Measurements from ENCODE around the gene BCAS1. TPM values are rescaled to one million over a fixed set of nuclear protein-coding genes. Genes with fewer than 3 reads are reported as not detected.

The BCAS1 gene
- total RNA-seq, 1 experiment from 2014 or later: 0.17 TPM

DNA sequence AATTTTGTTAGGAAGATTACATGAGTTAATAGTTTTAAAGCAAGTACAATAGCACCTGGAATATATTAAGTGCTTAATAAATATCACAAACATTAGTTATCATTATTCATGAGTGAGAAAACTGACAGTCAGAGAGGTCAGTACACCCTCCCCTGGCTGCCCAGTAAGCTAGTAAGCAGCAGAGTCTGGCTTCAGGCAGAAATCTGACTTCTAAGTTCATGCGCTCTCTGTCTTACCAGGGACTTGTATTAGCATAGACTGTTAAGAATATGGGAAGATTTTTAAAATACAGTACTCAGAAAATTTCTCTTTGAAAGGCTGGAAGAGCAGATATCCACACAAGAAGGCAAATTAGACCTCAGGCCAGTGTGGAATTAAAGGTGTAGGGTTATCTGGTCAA is 40.8 kb downstream of the BCAS1 start:
- ATAC-seq (no peak), DNase-seq (ENCODE audit: low read depth, low spot score) (no peak)
- POLR2A ChIA-PET: no interaction called here
- no peaks in the 10 kb centered on the region for H3K4me1 ChIP-seq (ENCODE audit: control insufficient read depth in 1 of 2, insufficient read depth in 2 of 2, low read length in 2 of 2)
- H3K9ac ChIP-seq (ENCODE audit: low read length): no peak overlapping the region
- no peaks in the 10 kb centered on the region for H3K9me2 ChIP-seq (ENCODE audit: insufficient read depth)
- no peak for TF ChIP-seq CBX3 (IDR thresholded peaks at IDR 0.05; ENCODE audit: low read depth)
- no peak for TF ChIP-seq SIN3A (IDR thresholded peaks at IDR 0.05; ENCODE audit: low read depth)
- no peak for TF ChIP-seq CEBPB (IDR thresholded peaks at IDR 0.05; ENCODE audit: low read depth)
- TF ChIP-seq POLR2A (IDR thresholded peaks at IDR 0.05; ENCODE audit: borderline replicate concordance, extremely low read depth, insufficient read depth, insufficient read length): no peak
- TF ChIP-seq TCF7L2 (IDR thresholded peaks at IDR 0.05; ENCODE audit: borderline replicate concordance, extremely low read depth, insufficient read depth, insufficient read length): no peak
- TF ChIP-seq ZFX (IDR thresholded peaks at IDR 0.05): no peak
- TF ChIP-seq FOSL1 (IDR thresholded peaks at IDR 0.05; ENCODE audit: low read depth): no peak
- TF ChIP-seq RAD21 (IDR thresholded peaks at IDR 0.05; ENCODE audit: low read depth): no peak
- H3K79me2 ChIP-seq (ENCODE audit: insufficient read depth, low read length): no peaks in the 10 kb centered on the region
- no TSS peak for BruUV-seq (replicated peaks)
- CTCF ChIA-PET: no interaction called here
- H4K20me1 ChIP-seq (ENCODE audit: insufficient read depth): no peaks in the 10 kb centered on the region
- no peak overlapping the region for H2AFZ ChIP-seq (ENCODE audit: low read depth, low read length, poor library complexity, severe bottlenecking)
- H3K27ac ChIP-seq (ENCODE audit: low read depth, low read length): no peak overlapping the region
- H3K4me3 ChIP-seq (replicated peaks in 1 of 2; ENCODE audit: low read depth in 1 of 2, low read length in 2 of 2): no peak overlapping the region
- H3K36me3 ChIP-seq (ENCODE audit: control insufficient read depth in 1 of 2, insufficient read depth in 2 of 2, low read length in 2 of 2): no peaks in the 10 kb centered on the region
- H3K9me3 ChIP-seq (ENCODE audit: control insufficient read depth in 1 of 2, insufficient read depth in 1 of 2, low read depth in 1 of 2, low read length in 2 of 2): no peaks in the 10 kb centered on the region
- RAD21 ChIA-PET (ENCODE audit: low non-redundant PET in 1 of 2, low total read pairs in 2 of 2, uncharacterized antibody in 2 of 2, unreplicated experiment in 2 of 2): no interaction called here
- intact Hi-C loops (cut with micrococcal nuclease): no loop called here
- H3K4me2 ChIP-seq (ENCODE audit: low read length): no peak overlapping the region
- peaks cover 12% of the 10 kb centered on the region; the same call in 1 of the 2 replicates for H3K27me3 ChIP-seq (ENCODE audit: insufficient read depth, low read length)

DNA sequence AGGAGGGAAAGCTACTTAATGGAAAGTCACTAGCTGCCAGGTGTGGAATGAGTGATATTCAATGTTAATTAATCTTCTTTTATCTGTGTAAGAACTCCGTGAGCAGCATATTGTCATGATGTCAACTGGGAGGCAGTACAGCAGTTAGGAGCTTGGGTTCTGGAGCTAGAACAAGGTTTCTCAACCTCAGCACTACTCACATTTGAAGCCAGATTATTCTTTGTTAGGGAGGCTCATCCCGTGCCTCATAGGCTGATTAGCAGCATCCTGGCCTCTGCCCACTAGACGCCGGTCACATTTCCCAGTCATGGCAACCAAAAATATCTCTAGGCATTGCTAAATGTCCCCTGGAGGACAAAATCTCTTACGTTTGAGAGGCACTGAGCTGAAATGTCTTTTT is 41.2 kb downstream of the BCAS1 start:
- BruUV-seq (replicated peaks): no TSS peak
- Histone ChIP-seq H3K79me2 (ENCODE audit: insufficient read depth, low read length) (no peaks in the 10 kb centered on the region), H4K20me1 (ENCODE audit: insufficient read depth) (no peaks in the 10 kb centered on the region), H3K9me3 (ENCODE audit: control insufficient read depth in 1 of 2, insufficient read depth in 1 of 2, low read depth in 1 of 2, low read length in 2 of 2) (no peaks in the 10 kb centered on the region), H3K9ac (ENCODE audit: low read length) (no peak overlapping the region), H3K9me2 (ENCODE audit: insufficient read depth) (no peaks in the 10 kb centered on the region), H3K4me2 (ENCODE audit: low read length) (no peak overlapping the region), H3K27me3 (ENCODE audit: insufficient read depth, low read length) (peaks cover 12% of the 10 kb centered on the region; the same call in 1 of the 2 replicates), H3K4me3 (replicated peaks in 1 of 2; ENCODE audit: low read depth in 1 of 2, low read length in 2 of 2) (no peak overlapping the region), H2AFZ (ENCODE audit: low read depth, low read length, poor library complexity, severe bottlenecking) (no peak overlapping the region), H3K27ac (ENCODE audit: low read depth, low read length) (no peak overlapping the region), H3K36me3 (ENCODE audit: control insufficient read depth in 1 of 2, insufficient read depth in 2 of 2, low read length in 2 of 2) (no peaks in the 10 kb centered on the region), H3K4me1 (ENCODE audit: control insufficient read depth in 1 of 2, insufficient read depth in 2 of 2, low read length in 2 of 2) (no peaks in the 10 kb centered on the region)
- ChIA-PET CTCF (no interaction called here), RAD21 (ENCODE audit: low non-redundant PET in 1 of 2, low total read pairs in 2 of 2, uncharacterized antibody in 2 of 2, unreplicated experiment in 2 of 2) (no interaction called here), POLR2A (no interaction called here)
- ATAC-seq (no peak), DNase-seq (ENCODE audit: low read depth, low spot score) (no peak)
- intact Hi-C loops (cut with micrococcal nuclease): no loop called here
- no peak for TF ChIP-seq RAD21 (IDR thresholded peaks at IDR 0.05; ENCODE audit: low read depth)
- TF ChIP-seq ZNF274 (IDR thresholded peaks at IDR 0.05; ENCODE audit: low read depth, low read length): no peak
- TF ChIP-seq, protein P1, sequence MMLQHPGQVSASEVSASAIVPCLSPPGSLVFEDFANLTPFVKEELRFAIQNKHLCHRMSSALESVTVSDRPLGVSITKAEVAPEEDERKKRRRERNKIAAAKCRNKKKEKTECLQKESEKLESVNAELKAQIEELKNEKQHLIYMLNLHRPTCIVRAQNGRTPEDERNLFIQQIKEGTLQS (IDR thresholded peaks at IDR 0.05): no peak
